ENCODE measurements around the gene OMA1.

Gene OMA1

GRCh38 chr1:58590019-58590418 is 43.5 kb upstream of the OMA1 start:
- Histone ChIP-seq H3K36me3 (ENCODE audit: control insufficient read depth, insufficient read depth, low read length) (no peaks in the 10 kb centered on the region), H3K79me2 (no peaks in the 10 kb centered on the region), H3K9ac (no peak overlapping the region), H3K4me1 (no peaks in the 10 kb centered on the region), H3K27ac (no peak overlapping the region), H2AFZ (no peak overlapping the region), H3K4me2 (ENCODE audit: low read length) (no peak overlapping the region), H3K27me3 (ENCODE audit: control insufficient read depth, insufficient read depth, low read length) (no peaks in the 10 kb centered on the region), H3K4me3 (ENCODE audit: low read depth, low read length) (no peak overlapping the region), H3K9me3 (ENCODE audit: control insufficient read depth, low read length) (no peaks in the 10 kb centered on the region)
- no peak for TF ChIP-seq CTCF (IDR thresholded peaks at IDR 0.05)

GRCh38 chr1:58588396-58588795 is 41.9 kb upstream of the OMA1 start:
- Histone ChIP-seq H3K4me2 (ENCODE audit: low read length) (no peak overlapping the region), H3K79me2 (no peaks in the 10 kb centered on the region), H3K27ac (no peak overlapping the region), H3K36me3 (ENCODE audit: control insufficient read depth, insufficient read depth, low read length) (no peaks in the 10 kb centered on the region), H3K4me3 (ENCODE audit: low read depth, low read length) (no peak overlapping the region), H3K4me1 (no peaks in the 10 kb centered on the region), H3K9me3 (ENCODE audit: control insufficient read depth, low read length) (no peaks in the 10 kb centered on the region), H2AFZ (no peak overlapping the region), H3K9ac (no peak overlapping the region), H3K27me3 (ENCODE audit: control insufficient read depth, insufficient read depth, low read length) (no peaks in the 10 kb centered on the region)
- no peak for TF ChIP-seq CTCF (IDR thresholded peaks at IDR 0.05)

GRCh38 chr1:58587667-58588066 is 41.1 kb upstream of the OMA1 start:
- Histone ChIP-seq H3K4me2 (ENCODE audit: low read length) (no peak overlapping the region), H3K27me3 (ENCODE audit: control insufficient read depth, insufficient read depth, low read length) (no peaks in the 10 kb centered on the region), H3K36me3 (ENCODE audit: control insufficient read depth, insufficient read depth, low read length) (no peaks in the 10 kb centered on the region), H3K9me3 (ENCODE audit: control insufficient read depth, low read length) (no peaks in the 10 kb centered on the region), H3K79me2 (no peaks in the 10 kb centered on the region), H3K4me1 (no peaks in the 10 kb centered on the region), H3K9ac (no peak overlapping the region), H3K27ac (no peak overlapping the region), H2AFZ (no peak overlapping the region), H3K4me3 (ENCODE audit: low read depth, low read length) (no peak overlapping the region)
- no peak for TF ChIP-seq CTCF (IDR thresholded peaks at IDR 0.05)

- no peak overlapping the region for H2AFZ ChIP-seq
- H3K79me2 ChIP-seq: no peaks in the 10 kb centered on the region
- no peak for TF ChIP-seq CTCF (IDR thresholded peaks at IDR 0.05)
- H3K4me3 ChIP-seq (ENCODE audit: low read depth, low read length): no peak overlapping the region
- no peak overlapping the region for H3K4me2 ChIP-seq (ENCODE audit: low read length)
- H3K9ac ChIP-seq: no peak overlapping the region
- no peaks in the 10 kb centered on the region for H3K27me3 ChIP-seq (ENCODE audit: control insufficient read depth, insufficient read depth, low read length)
- no peaks in the 10 kb centered on the region for H3K4me1 ChIP-seq
- H3K36me3 ChIP-seq (ENCODE audit: control insufficient read depth, insufficient read depth, low read length): no peaks in the 10 kb centered on the region
- no peaks in the 10 kb centered on the region for H3K9me3 ChIP-seq (ENCODE audit: control insufficient read depth, low read length)
- H3K27ac ChIP-seq: no peak overlapping the region
Measured at GRCh38 chr1:58586271-58586670, 39.7 kb upstream of the OMA1 start.

- Histone ChIP-seq H3K79me2 (no peaks in the 10 kb centered on the region), H2AFZ (no peak overlapping the region), H3K27me3 (ENCODE audit: control insufficient read depth, insufficient read depth, low read length) (no peaks in the 10 kb centered on the region), H3K9ac (no peak overlapping the region), H3K27ac (no peak overlapping the region), H3K4me1 (no peaks in the 10 kb centered on the region), H3K4me2 (ENCODE audit: low read length) (no peak overlapping the region), H3K36me3 (ENCODE audit: control insufficient read depth, insufficient read depth, low read length) (no peaks in the 10 kb centered on the region), H3K9me3 (ENCODE audit: control insufficient read depth, low read length) (no peaks in the 10 kb centered on the region), H3K4me3 (ENCODE audit: low read depth, low read length) (no peak overlapping the region)
- TF ChIP-seq CTCF (IDR thresholded peaks at IDR 0.05): no peak
Measured at GRCh38 chr1:58585581-58586151, 39.1 kb upstream of the OMA1 start.

Measured in parathyroid adenoma (tissue), 2 donors.